KOPT-K1 (cell line): Measurements from ENCODE around the gene ARHGDIA.

Experiments used
- H3K27ac ChIP-seq: fragments of 200-600 bp; sonication (generic); 2 replicates; pipeline ENCODE4 v1.5.1; 2016; ENCODE audit warnings: antibody characterized with exemption, mild to moderate bottlenecking, low read depth, low read length; ENCODE audit not compliant: poor library complexity, severe bottlenecking
- H3K36me3 ChIP-seq: fragments of 200-600 bp; sonication (generic); 2 replicates; pipeline ENCODE4 v1.5.1; 2017; ENCODE audit warnings: antibody characterized with exemption, mild to moderate bottlenecking, low read length, moderate library complexity; ENCODE audit not compliant: insufficient read depth
- H3K9me3 ChIP-seq: fragments of 200-600 bp; sonication (generic); 2 replicates; pipeline ENCODE4 v1.5.1; 2017; ENCODE audit warnings: antibody characterized with exemption, low read length, mild to moderate bottlenecking; ENCODE audit not compliant: insufficient read depth, poor library complexity, severe bottlenecking

The ARHGDIA gene

GRCh38 chr17:81884968-81885367 lies 13.8 kb upstream of the ARHGDIA start:
- Histone ChIP-seq H3K36me3 (peaks cover 100% of the 10 kb centered on the region), H3K27ac (no peak overlapping the region)

GRCh38 chr17:81884520-81884919 lies 13.4 kb upstream of the ARHGDIA start:
- peaks cover 100% of the 10 kb centered on the region for H3K36me3 ChIP-seq
- no peaks in the 10 kb centered on the region for H3K9me3 ChIP-seq
- H3K27ac ChIP-seq, result no peak overlapping the region

More at GRCh38 chr17:81884968-81885367, 13.8 kb upstream of the ARHGDIA start:
- no peaks in the 10 kb centered on the region for H3K9me3 ChIP-seq

GRCh38 chr17:81879121-81879520 lies 8.0 kb upstream of the ARHGDIA start:
- H3K27ac ChIP-seq, result no peak overlapping the region
- peaks cover 77% of the 10 kb centered on the region for H3K36me3 ChIP-seq
- no peaks in the 10 kb centered on the region for H3K9me3 ChIP-seq

GRCh38 chr17:81878294-81878693 lies 7.2 kb upstream of the ARHGDIA start:
- peaks cover 68% of the 10 kb centered on the region for H3K36me3 ChIP-seq
- H3K9me3 ChIP-seq, result no peaks in the 10 kb centered on the region
- H3K27ac ChIP-seq, result no peak overlapping the region

- Histone ChIP-seq H3K36me3 (peaks cover 61% of the 10 kb centered on the region), H3K27ac (no peak overlapping the region), H3K9me3 (no peaks in the 10 kb centered on the region)
These were observed 6.4 kb upstream of the ARHGDIA start for GRCh38 chr17:81877569-81877968.

GRCh38 chr17:81871387-81872230 lies 472 bp upstream of the ARHGDIA start:
- Histone ChIP-seq H3K27ac (peak overlapping the region; percentile 98), H3K36me3 (peaks cover 40% of the 10 kb centered on the region), H3K9me3 (no peaks in the 10 kb centered on the region)

- peaks cover 51% of the 10 kb centered on the region for H3K36me3 ChIP-seq
- no peaks in the 10 kb centered on the region for H3K9me3 ChIP-seq
- H3K27ac ChIP-seq, result peak overlapping the region; percentile 98
These were observed 781 bp downstream of the ARHGDIA start for GRCh38 chr17:81870131-81870980.

- H3K36me3 ChIP-seq, result peaks cover 60% of the 10 kb centered on the region
- H3K9me3 ChIP-seq, result no peaks in the 10 kb centered on the region
- H3K27ac ChIP-seq, result peak overlapping the region; percentile 98
These were observed 1.7 kb downstream of the ARHGDIA start for GRCh38 chr17:81869221-81870130.

- peaks cover 67% of the 10 kb centered on the region for H3K36me3 ChIP-seq
- no peaks in the 10 kb centered on the region for H3K9me3 ChIP-seq
- H3K27ac ChIP-seq, result no peak overlapping the region
These were observed 2.4 kb downstream of the ARHGDIA start for GRCh38 chr17:81868674-81869220.

GRCh38 chr17:81867991-81868673 lies 3.0 kb downstream of the ARHGDIA start:
- peak overlapping the region; percentile 53 for H3K27ac ChIP-seq
- no peaks in the 10 kb centered on the region for H3K9me3 ChIP-seq
- peaks cover 73% of the 10 kb centered on the region for H3K36me3 ChIP-seq

GRCh38 chr17:81867170-81867990 lies 3.8 kb downstream of the ARHGDIA start:
- H3K27ac ChIP-seq, result peak overlapping the region; percentile 53
- H3K9me3 ChIP-seq, result no peaks in the 10 kb centered on the region
- peaks cover 81% of the 10 kb centered on the region for H3K36me3 ChIP-seq

- peaks cover 81% of the 10 kb centered on the region for H3K36me3 ChIP-seq
- H3K9me3 ChIP-seq, result no peaks in the 10 kb centered on the region
- H3K27ac ChIP-seq, result peak overlapping the region; percentile 53
These were observed 4.5 kb downstream of the ARHGDIA start for GRCh38 chr17:81866440-81867169.
